GDM1 (cell line): Measurements from ENCODE around the gene C5orf34.
A peak's percentile ranks its signal among the peaks of the same experiment; 100 is the strongest.
"Not testable (repeated sequence)": the region's sequence is repeated elsewhere in the genome, so short reads cannot be mapped to it uniquely, and the experiment has no call there.

Experiments used
- DNase-seq: peaks from one replicate; lab custom pipeline; 2025; lab: John Stamatoyannopoulos, UW

The C5orf34 gene

GRCh38 chr5:43515678-43516048, 715 bp upstream of the C5orf34 start:
- DNase-seq, result no peak

GRCh38 chr5:43514471-43514815, 505 bp downstream of the C5orf34 start:
- DNase-seq, result no peak

GRCh38 chr5:43514025-43514424, 923 bp downstream of the C5orf34 start:
- no peak for DNase-seq

GRCh38 chr5:43511062-43511461, 3.9 kb downstream of the C5orf34 start:
- not testable (repeated sequence) for DNase-seq

- DNase-seq, result no peak
Measured at GRCh38 chr5:43498581-43498980, 16.4 kb downstream of the C5orf34 start.

GRCh38 chr5:43497311-43498104, 17.4 kb downstream of the C5orf34 start:
- DNase-seq, result no peak

GRCh38 chr5:43491326-43491725, 23.6 kb downstream of the C5orf34 start:
- DNase-seq, result no peak

- DNase-seq, result no peak
Measured at GRCh38 chr5:43486353-43486752, 28.6 kb downstream of the C5orf34 start.

- DNase-seq, result no peak
Measured at GRCh38 chr5:43485406-43485805, 29.5 kb downstream of the C5orf34 start.

GRCh38 chr5:43484106-43484849, 30.7 kb downstream of the C5orf34 start:
- peak; percentile 67 for DNase-seq

GRCh38 chr5:43483298-43484105, 31.4 kb downstream of the C5orf34 start, which contains the start of gene TMEM267:
TSS of gene TMEM267 (minus strand) at chr5:43483865. CDS start at chr5:43453969, 29,896 bp downstream.
- DNase-seq, result peak; percentile 95

GRCh38 chr5:43482490-43483297, 32.3 kb downstream of the C5orf34 start:
- DNase-seq, result no peak

GRCh38 chr5:43469671-43470391, 45.1 kb downstream of the C5orf34 start:
- no peak for DNase-seq

GRCh38 chr5:43467100-43467499, 47.8 kb downstream of the C5orf34 start:
- no peak for DNase-seq

GRCh38 chr5:43465455-43465854, 49.5 kb downstream of the C5orf34 start:
- DNase-seq, result not testable (repeated sequence)

GRCh38 chr5:43461066-43461465, 53.9 kb downstream of the C5orf34 start:
- no peak for DNase-seq

- no peak for DNase-seq
Measured at GRCh38 chr5:43456556-43456955, 58.4 kb downstream of the C5orf34 start.

GRCh38 chr5:43441575-43441974, 73.4 kb downstream of the C5orf34 start:
- DNase-seq, result not testable (repeated sequence)

GRCh38 chr5:43437062-43437660, 77.8 kb downstream of the C5orf34 start:
- no peak for DNase-seq
